GM19239 (cell line): ENCODE measurements around the gene ACBD4.

Experiments
- DNase-seq: peaks from one replicate; pipeline ENCODE4 v3.0.0; 2011; ENCODE audit warnings: low spot score; ENCODE audit not compliant: insufficient read length
- FAIRE-seq: peaks from 2 replicates; lab custom pipeline; 2011; peaks lifted over from hg19 to GRCh38; lab: Jason Lieb, UNC

ACBD4 gene

DNA sequence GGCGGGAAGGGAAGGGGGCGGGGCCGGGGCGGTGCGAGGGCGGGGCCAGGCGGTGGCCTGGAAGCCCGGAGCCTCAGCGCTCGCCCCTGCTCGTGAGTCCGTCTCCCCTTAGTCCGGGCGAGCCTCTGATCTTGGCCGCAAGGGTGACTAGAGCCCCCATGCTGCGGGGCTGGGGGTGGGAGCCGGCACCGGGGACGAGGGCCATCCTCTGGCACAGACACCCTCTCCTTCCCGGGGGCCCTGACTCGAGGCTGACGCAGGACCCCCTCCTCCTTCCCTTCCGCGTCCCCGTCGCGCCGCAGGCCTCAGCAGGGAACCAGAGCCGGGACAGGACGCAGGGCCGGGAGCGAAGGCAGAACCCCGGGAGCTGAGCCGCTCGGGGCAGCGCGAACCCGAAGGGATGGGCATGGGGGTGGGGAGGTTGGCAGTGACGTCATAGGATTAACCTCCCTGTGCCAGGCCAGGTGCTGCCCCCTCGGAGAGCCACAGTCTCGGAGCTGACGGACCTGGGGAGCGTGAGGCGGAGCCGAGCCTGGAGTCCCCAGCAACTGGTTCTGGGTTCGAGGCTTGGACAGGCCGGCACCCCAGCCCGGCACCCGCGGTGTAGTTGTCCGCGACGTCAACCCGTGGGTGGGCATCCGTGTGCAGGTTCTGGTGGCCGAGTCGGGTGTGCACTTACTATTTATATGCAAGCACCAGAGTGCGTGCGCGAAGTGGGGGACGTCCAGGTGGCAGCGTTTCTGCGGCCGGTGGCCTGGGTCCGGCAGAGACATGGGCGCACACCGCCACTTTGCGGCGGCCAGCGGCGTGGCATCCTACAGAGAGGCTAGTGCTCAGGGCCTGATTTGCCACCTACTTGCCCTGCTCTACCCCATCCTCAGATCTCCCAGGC, 2.7 kb upstream of the ACBD4 start:
- FAIRE-seq (peak; percentile 33), DNase-seq (peak; percentile 90)

DNA sequence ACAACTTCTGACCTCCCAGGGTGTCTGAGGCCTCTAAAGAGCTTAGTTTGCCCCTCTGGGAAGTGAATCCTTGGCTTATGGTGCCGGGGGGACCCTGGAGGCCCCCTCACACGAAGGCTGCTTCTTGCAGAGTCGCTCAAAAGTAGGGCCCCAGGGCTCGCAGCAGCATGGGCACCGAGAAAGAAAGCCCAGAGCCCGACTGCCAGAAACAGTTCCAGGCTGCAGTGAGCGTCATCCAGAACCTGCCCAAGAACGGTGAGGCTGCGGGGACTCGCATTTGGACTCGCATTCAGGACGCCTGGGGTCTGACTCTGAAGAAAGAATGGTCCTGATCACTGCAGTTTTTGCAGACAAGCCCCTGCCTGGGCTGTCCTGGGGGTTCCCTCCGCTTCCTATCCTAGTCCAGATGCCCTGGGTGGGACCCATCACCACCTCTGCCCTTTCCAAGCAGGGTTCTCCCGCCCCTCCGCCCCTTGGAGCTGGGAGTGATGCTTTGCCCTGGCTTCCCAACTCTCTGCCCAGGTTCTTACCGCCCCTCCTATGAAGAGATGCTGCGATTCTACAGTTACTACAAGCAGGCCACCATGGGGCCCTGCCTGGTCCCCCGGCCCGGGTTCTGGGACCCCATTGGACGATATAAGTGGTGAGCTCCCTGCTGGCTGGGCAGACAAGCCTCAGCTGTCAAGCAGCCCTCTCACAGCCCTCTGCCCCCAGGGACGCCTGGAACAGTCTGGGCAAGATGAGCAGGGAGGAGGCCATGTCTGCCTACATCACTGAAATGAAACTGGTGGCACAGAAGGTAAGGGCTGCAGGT, 698 bp downstream of the ACBD4 start:
- no peak for FAIRE-seq
- no peak for DNase-seq

DNA sequence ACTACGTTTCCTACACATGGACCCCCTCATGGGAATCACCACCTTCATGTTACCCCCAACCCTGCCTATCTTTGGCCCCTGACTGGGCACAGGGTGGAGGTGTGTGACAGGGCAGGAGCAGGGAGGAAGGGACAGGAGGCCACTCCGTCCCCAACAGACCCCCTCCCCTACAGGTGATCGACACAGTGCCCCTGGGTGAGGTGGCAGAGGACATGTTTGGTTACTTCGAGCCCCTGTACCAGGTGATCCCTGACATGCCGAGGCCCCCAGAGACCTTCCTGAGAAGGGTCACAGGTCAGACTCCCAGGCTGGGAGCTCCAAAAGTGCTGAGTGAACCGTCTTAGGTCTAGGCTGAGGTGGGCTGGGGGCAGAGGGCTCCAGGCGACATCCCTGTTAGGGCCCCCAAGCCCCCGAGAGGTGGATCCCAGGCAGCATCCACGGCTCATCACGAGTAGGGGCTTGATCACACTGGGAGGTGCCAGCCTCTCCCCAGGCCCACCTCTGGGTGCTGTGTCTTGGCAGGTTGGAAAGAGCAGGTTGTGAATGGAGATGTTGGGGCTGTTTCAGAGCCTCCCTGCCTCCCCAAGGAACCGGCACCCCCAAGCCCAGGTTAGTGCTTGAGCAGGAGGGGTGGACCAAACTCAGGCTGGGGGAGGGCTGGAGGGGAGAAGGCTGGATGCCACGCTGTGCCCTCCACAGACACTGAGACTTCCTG, 1.5 kb downstream of the ACBD4 start:
- FAIRE-seq: no peak
- no peak for DNase-seq

- DNase-seq (no peak), FAIRE-seq (no peak)
Observed at GRCh38 chr17:45137561-45138305, 2.2 kb downstream of the ACBD4 start.

DNA sequence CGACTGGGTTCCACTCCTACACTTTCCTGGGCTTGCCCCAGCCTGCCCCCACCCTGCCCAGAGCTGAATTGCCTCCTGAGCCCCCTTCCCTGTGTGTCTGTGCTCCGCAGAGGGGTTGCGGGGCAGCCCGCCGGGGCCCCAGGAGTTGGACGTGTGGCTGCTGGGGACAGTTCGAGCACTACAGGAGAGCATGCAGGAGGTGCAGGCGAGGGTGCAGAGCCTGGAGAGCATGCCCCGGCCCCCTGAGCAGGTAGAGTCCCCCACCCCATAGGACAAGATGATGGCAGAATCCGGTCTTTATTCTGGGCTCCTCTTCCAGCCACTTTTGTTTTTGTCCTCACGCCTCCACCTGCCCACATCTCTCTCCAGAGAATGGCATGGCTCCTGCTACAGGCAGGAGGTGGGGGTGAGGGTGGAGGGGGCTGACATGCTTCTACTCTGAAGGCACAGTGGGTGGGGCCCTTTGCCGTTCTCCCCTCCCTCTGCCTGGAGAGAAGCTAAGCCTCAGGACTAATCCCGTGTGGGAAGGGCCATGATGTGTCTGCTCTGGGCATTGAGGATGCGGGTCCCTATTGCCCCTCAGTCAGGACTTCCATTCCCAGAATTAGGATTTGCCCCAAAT, 3.5 kb downstream of the ACBD4 start:
- no peak for DNase-seq
- FAIRE-seq: no peak

- DNase-seq (no peak), FAIRE-seq (no peak)
Observed at GRCh38 chr17:45139533-45139920, 4.0 kb downstream of the ACBD4 start.

DNA sequence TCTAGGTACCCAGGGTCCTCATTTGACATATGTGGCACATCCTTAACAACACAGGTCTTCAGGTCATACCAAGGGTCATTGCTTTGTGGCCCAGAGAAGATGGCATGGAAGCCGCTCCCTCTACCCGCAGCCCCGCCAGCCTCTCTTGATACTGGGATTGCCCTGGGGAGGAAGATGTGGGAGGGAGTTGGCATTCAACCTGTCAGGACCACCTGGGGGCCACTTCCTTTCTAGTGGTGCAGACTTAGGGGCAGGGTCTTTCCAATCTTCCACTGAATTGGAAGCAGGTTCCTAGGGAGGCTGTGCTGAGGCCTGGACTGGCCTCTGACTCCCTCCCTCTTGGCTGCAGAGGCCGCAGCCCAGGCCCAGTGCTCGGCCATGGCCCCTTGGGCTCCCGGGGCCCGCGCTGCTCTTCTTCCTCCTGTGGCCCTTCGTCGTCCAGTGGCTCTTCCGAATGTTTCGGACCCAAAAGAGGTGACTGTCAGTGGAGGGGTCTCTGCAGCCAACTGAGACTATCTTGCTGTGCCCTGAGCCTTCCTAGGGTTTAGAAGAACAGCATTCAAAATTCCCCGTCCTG, 7.7 kb downstream of the ACBD4 start:
- DNase-seq (no peak), FAIRE-seq (no peak)

- DNase-seq (no peak), FAIRE-seq (peak; percentile 39)
Observed at GRCh38 chr17:45143767-45144198, 8.3 kb downstream of the ACBD4 start.

DNA sequence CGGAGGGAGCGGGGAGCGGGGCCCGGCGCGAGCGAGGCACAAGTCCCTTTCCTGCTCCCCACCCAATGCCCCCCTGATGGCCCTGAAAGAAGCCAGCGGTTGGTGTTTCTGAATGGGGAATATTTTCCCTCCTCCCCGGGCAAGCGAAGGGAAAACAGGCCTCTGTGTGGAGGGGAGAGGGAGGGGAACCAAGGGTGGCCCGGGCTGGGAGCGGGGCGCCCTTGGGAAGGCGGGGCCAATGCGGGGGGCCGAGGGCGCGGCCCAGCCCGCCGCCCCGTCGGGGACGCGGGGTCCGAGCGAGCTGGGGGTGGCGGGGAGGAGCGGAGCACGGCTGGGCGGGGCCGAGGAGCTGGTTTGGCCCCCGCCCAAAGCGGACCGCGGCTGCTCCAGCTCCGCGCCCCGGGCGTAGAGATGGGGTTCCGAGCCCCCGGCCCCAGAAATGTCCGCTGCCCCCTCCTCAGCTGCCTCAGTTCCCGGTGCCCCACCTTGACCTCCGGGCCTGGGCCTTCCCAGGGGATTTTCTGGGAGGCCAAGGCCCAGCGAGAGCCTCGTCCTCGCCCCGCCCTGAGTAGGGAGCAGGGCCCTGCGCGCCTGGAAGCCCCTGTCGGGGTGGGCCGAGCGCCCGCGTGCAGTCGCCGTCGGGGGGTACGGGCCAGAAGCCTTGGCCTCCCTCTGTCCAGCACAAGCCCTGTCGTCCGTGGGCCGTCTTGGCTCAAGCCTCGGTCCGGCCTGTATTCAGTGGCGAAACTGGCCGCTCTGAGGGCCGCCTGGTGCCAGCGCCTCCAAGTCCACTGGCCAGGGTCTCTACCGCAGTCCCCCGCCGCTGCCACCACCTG, 8.9 kb downstream of the ACBD4 start:
- FAIRE-seq: no peak
- no peak for DNase-seq

- DNase-seq (no peak), FAIRE-seq (no peak)
Observed at GRCh38 chr17:45145035-45145389, 9.5 kb downstream of the ACBD4 start.

- no peak for FAIRE-seq
- no peak for DNase-seq
Observed at GRCh38 chr17:45146166-45146565, 10.7 kb downstream of the ACBD4 start.

- FAIRE-seq: peak; percentile 45
- DNase-seq: no peak
Observed at GRCh38 chr17:45146592-45146889, 11.1 kb downstream of the ACBD4 start.

GRCh38 chr17:45146890-45147580, 11.5 kb downstream of the ACBD4 start:
- peak; percentile 54 for FAIRE-seq
- no peak for DNase-seq

DNA sequence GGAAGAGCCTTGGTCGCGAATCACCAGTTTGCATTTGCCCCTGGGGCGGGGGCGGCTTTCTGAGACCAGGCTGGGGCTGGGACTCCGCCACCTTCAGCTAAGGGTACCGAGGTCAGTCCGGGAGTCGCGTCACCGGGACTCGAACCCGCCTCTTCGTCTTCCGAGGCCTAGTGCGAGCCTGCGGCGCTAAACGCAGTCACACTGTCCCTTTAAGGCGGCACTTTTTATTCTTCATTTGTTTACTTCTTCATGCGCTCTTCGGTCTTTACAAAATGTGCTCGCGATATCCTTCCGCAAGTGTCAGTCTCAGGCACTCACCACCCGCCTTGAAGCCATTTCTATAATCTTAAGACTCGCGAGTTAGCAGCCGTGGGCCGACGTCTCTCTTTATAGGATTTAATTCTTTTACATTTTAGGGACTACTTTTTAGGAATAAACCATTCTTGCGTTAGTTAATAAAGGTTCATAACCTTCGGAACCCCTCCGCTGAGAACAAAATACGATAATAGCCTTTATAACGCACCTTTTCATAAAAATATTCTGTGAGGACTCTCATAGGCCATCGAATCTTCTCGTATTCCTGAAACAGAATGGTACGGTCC, 12.2 kb downstream of the ACBD4 start:
- DNase-seq (no peak), FAIRE-seq (peak; percentile 66)

- FAIRE-seq: peak; percentile 98
- DNase-seq: peak; percentile 86
Observed at GRCh38 chr17:45148183-45149036, 12.9 kb downstream of the ACBD4 start, which contains the start of gene HEXIM1. Gene HEXIM1 (plus strand): TSS chr17:45148475. CDS start chr17:45149191, 716 bp downstream.

GRCh38 chr17:45149037-45149668, 13.7 kb downstream of the ACBD4 start:
- FAIRE-seq: peak; percentile 90
- no peak for DNase-seq
